ENCODE measurements around the gene MOV10. TPM values are rescaled to one million over a fixed set of nuclear protein-coding genes. Genes with fewer than 3 reads are reported as not detected.

Gene MOV10
- total and polyA plus RNA-seq, 2 of the 13 experiments (the other 11 are each of a cell fraction or from before 2014, with no cell fraction given), result 56.4 to 58.2 TPM

DNA sequence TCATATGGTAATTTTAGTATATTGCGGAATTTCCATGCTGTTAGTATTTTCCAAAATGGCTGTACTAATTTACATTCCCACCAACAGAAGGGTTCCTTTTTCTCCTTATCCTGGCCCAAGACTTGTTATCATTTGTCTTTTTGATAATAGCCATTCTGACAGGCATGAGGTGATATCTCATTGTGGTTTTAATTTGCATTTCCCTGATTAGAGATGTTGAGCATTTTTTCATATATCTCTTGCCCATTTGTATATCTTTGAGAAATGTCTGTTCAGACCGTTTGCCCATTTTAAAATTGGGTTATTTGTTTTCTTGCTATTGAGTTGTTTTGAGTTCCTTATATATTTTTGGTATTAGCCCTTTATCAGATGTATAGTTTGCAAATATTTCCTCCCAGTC lies 40.8 kb upstream of the MOV10 start:
- Histone ChIP-seq H3K9ac (ENCODE audit: insufficient read depth, low read depth, low read length) (no peak overlapping the region), H3K27me3 (ENCODE audit: control insufficient read depth in 1 of 2, insufficient read depth in 2 of 2, low read length in 2 of 2) (no peaks in the 10 kb centered on the region), H3K27ac (ENCODE audit: extremely low read length, insufficient read depth, low read length) (no peak overlapping the region), H4K20me1 (ENCODE audit: insufficient read depth, low read length) (peaks cover 59% of the 10 kb centered on the region), H3K4me2 (ENCODE audit: low read depth, low read length) (no peak overlapping the region), H3K36me3 (replicated peaks in 1 of 2; ENCODE audit: control insufficient read depth in 1 of 2, insufficient read depth in 2 of 2, low read length in 2 of 2) (peaks cover 0 to 9% of the 10 kb centered on the region in 2 experiments; a peak in 3 of 5 replicates), H2AFZ (ENCODE audit: low read length) (no peak overlapping the region), H3K4me3 (replicated peaks in 1 of 3; ENCODE audit: insufficient read depth in 1 of 3, low read depth in 2 of 3, low read length in 3 of 3) (no peak overlapping the region), H3K4me1 (ENCODE audit: insufficient read depth, low read length) (peaks cover 80% of the 10 kb centered on the region), H3K79me2 (ENCODE audit: insufficient read depth, low read length) (peaks cover 94% of the 10 kb centered on the region), H3K9me3 (ENCODE audit: low read length) (no peaks in the 10 kb centered on the region)
- ChIA-PET POLR2A (no interaction called here), CTCF (ENCODE audit: low intra/inter-chr PET ratio, low total read pairs) (no interaction called here)
- no peak for ATAC-seq
- in situ Hi-C loops (cut with HindIII; ENCODE audit: extremely low pct_ligation_motif_present, low pct_unique_long_range_greater_than_20kb) (no loop called here), intact Hi-C loops (cut with micrococcal nuclease; ENCODE audit: unreplicated experiment) (no loop called here)
- DNase-seq (ENCODE audit: low spot score), result no peak
- TF ChIP-seq RBAK (CRISPR knock-in tag; IDR thresholded peaks at IDR 0.05), result no peak
- TF ChIP-seq NFKB2 (CRISPR knock-in tag; IDR thresholded peaks at IDR 0.05; ENCODE audit: borderline replicate concordance), result no peak
- TF ChIP-seq, protein P1, sequence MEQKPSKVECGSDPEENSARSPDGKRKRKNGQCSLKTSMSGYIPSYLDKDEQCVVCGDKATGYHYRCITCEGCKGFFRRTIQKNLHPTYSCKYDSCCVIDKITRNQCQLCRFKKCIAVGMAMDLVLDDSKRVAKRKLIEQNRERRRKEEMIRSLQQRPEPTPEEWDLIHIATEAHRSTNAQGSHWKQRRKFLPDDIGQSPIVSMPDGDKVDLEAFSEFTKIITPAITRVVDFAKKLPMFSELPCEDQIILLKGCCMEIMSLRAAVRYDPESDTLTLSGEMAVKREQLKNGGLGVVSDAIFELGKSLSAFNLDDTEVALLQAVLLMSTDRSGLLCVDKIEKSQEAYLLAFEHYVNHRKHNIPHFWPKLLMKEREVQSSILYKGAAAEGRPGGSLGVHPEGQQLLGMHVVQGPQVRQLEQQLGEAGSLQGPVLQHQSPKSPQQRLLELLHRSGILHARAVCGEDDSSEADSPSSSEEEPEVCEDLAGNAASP (CRISPR knock-in tag; IDR thresholded peaks at IDR 0.05; ENCODE audit: borderline replicate concordance), result no peak
- no peak for TF ChIP-seq ZSCAN21 (CRISPR knock-in tag; IDR thresholded peaks at IDR 0.05; ENCODE audit: borderline replicate concordance)
- TF ChIP-seq PCBP2 (optimal IDR thresholded peaks at IDR 0.05; ENCODE audit: low read depth, low read length, poor library complexity, severe bottlenecking), result no peak
- no peak for TF ChIP-seq ARNT2 (CRISPR knock-in tag; IDR thresholded peaks at IDR 0.05; ENCODE audit: low read depth)
- TF ChIP-seq HNRNPH1 (optimal IDR thresholded peaks at IDR 0.05; ENCODE audit: low read depth, low read length), result no peak
- TF ChIP-seq, protein P2, sequence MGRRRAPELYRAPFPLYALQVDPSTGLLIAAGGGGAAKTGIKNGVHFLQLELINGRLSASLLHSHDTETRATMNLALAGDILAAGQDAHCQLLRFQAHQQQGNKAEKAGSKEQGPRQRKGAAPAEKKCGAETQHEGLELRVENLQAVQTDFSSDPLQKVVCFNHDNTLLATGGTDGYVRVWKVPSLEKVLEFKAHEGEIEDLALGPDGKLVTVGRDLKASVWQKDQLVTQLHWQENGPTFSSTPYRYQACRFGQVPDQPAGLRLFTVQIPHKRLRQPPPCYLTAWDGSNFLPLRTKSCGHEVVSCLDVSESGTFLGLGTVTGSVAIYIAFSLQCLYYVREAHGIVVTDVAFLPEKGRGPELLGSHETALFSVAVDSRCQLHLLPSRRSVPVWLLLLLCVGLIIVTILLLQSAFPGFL (CRISPR knock-in tag; IDR thresholded peaks at IDR 0.05), result no peak
- TF ChIP-seq ZFY (CRISPR knock-in tag; IDR thresholded peaks at IDR 0.05), result no peak
- TF ChIP-seq MBNL3 (CRISPR knock-in tag; conservative IDR thresholded peaks at IDR 0.05), result no peak
- no peak for TF ChIP-seq ZNF589 (CRISPR knock-in tag; conservative IDR thresholded peaks at IDR 0.05)
- TF ChIP-seq RCOR2 (CRISPR knock-in tag; IDR thresholded peaks at IDR 0.05), result no peak
- TF ChIP-seq, protein P3, sequence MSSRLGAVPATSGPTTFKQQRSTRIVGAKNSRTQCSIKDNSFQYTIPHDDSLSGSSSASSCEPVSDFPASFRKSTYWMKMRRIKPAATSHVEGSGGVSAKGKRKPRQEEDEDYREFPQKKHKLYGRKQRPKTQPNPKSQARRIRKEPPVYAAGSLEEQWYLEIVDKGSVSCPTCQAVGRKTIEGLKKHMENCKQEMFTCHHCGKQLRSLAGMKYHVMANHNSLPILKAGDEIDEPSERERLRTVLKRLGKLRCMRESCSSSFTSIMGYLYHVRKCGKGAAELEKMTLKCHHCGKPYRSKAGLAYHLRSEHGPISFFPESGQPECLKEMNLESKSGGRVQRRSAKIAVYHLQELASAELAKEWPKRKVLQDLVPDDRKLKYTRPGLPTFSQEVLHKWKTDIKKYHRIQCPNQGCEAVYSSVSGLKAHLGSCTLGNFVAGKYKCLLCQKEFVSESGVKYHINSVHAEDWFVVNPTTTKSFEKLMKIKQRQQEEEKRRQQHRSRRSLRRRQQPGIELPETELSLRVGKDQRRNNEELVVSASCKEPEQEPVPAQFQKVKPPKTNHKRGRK (CRISPR knock-in tag; IDR thresholded peaks at IDR 0.05), result no peak
- no peak for FAIRE-seq
- BruUV-seq (replicated peaks), result no TSS peak
- WGBS (ENCODE audit: low lambda C conversion rate), result 93% methylated on average over 2 of the region's 2 CpGs
